ENCODE data around the gene C1QTNF1. TPM values are rescaled to one million over a fixed set of nuclear protein-coding genes. Genes with fewer than 3 reads are reported as not detected.

The C1QTNF1 gene
- total RNA-seq, 1 donor from 2014 or later: 14.6 TPM

DNA sequence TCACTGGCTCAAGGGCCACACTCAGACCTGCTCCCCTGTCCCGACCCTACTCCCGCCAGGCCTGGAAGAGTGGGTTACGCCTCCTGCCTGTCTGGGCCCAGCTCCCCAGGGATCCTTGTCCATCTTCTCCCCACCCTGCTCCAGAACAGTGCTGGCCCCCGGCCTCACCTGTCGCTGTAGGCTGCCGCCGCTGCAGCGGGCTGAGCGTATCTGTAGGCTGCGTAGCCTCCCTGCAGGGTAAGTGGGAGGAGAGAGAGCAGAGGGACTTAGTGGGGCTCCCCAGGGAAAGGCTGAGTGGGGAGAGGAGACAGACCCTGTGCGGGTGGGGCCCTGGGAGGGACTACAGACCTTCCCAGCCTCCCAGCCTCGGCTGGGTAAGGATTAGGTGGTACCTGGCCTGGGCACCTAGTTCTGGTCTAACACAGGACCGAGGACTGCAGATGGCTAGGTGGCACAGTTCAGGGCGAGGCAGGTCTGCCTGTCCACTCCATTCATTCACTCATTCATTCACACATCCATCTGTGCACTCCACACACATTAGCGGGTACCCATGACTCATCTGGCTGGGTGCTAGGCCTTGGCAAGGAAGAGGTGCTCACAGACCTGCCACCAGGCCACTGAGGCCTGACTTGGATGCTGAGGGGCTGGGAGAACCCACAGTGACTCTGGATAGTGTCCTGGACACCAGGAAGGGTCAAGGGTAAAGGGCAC is 71.5 kb downstream of the C1QTNF1 start:
- no peak for DNase-seq

DNA sequence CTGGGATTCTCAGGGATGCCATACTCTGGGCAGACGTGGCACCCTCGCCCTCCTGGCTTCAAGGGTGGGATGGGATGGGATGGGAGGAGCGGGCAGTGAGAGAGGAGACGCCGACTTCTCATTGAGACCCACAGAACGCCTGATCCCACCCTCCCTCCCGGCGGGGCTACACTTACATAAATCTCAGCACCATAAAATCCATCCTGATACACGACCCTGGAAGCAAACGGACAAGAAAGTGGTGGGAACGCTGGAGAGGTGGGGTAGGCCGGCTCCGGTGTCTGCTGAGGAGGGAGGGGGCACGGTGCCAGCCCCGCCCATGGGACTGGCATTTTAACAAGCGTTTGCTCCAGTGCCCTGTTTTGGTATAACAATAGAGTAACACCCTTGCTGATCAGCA is 72.5 kb downstream of the C1QTNF1 start:
- DNase-seq: no peak

DNA sequence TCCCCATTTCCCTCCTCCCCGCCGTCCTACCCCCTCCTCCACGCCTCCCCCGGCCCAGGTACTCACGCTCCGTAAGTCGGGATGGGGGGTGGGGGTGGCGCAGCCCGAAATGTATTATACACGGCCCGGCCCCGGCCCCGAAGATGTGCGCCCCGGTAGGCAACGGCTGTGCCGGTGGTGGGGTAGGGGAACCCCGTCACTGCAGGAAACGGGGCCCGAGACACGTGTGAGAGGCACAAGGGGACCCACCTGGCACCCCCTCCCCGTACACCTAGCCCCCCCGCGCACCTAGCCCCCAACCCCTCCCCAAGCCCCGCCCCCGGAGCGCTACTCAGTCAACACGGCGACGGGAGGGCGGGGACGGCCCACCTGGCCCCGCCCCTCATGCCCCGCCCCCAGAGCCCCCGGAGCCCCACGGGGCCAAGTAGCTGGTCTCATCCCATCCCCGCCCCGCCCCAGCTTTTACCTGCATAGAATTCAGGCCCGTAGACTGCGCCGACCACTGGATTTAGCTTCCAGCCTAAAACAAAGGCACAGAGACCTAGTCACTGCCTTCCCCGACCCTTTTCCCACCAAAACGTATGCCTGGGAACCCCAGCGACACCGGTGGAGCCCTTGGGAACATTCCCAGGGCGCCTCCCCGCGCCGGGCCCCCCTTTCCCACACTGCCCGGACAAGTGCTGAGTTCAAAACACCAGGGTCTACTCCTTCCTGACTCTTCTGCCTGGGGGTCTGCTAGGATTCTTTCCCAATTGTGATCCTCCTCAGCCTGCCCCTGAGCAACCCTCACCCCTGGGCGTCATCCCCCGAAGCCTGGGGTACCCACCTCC is 73.5 kb downstream of the C1QTNF1 start:
- DNase-seq: no peak

DNA sequence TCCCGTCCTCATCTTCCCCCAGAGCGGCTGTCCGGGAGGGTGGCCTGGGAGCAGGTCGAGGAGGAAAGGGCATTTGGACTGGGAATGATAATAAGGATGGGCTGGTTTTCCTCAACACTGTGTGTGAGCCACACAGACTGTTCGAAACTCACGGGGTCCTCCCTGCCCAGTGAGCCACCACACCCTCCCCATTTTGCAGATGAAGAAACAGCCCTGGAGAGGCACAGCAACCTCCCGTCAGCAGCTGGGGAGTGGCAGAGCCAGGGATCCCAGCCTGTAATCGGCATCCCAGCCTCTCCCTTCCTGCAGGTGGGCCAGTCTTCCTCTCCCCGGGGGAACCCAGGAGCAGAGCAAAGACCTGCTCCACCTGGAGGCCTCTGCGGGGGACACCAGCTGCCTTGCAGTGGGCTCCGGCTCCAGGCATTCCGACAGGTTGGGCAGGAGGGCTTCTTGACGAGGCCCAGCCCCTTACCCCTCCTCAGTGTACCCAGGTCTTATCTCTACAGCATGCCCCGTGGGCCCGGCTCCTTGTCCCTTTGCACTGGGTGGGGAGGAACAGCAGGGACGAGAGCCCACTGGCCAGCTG is 74.4 kb downstream of the C1QTNF1 start:
- DNase-seq: no peak

Other genes starting within 250 kb of the C1QTNF1 start
- gene CYTH1, start 241.9 kb upstream of the C1QTNF1 start, total RNA-seq: 50.6 and 51.4 TPM in 2 replicates
- gene USP36, start 183.4 kb upstream of the C1QTNF1 start, total RNA-seq: 22.8 and 24.7 TPM in 2 replicates
- gene CEP295NL, start 121.0 kb upstream of the C1QTNF1 start, total RNA-seq: 1.5 and 5.1 TPM in 2 replicates
- gene TIMP2, start 98.8 kb upstream of the C1QTNF1 start, total RNA-seq: 57.9 and 95.3 TPM in 2 replicates
- 3.5 and 7.5 TPM in 2 replicates for gene LGALS3BP, start 44.2 kb upstream of the C1QTNF1 start, total RNA-seq
- 64.8 and 97.3 TPM in 2 replicates for gene CANT1, start 14.4 kb upstream of the C1QTNF1 start, total RNA-seq
- gene ENGASE, start 50.7 kb downstream of the C1QTNF1 start, total RNA-seq: 6.8 and 19.6 TPM in 2 replicates

Measured in dermis blood vessel endothelial cell (primary cell).